Neuronal stem cell (in vitro differentiated cells): ENCODE measurements around the gene DLG5.

Source experiments
- DNase-seq: peaks from one replicate; pipeline ENCODE4 v3.0.0-alpha.2; 2013; ENCODE audit warnings: low spot score
- H2AFZ ChIP-seq: one replicate; pipeline ENCODE4 v1.6.1; 2013; ENCODE audit warnings: mild to moderate bottlenecking, low read length, inconsistent platforms
- H2AK5ac ChIP-seq: 2 replicates; pipeline ENCODE4 v1.6.1; 2013; ENCODE audit warnings: low read depth, mild to moderate bottlenecking, inconsistent platforms, low read length, moderate library complexity, mixed read lengths
- H2BK120ac ChIP-seq: 2 replicates; pipeline ENCODE4 v1.6.1; 2013; ENCODE audit warnings: low read depth, mild to moderate bottlenecking, inconsistent platforms, low read length, moderate library complexity, mixed read lengths
- H2BK12ac ChIP-seq: one replicate; pipeline ENCODE4 v1.6.1; 2013; ENCODE audit warnings: low read length, inconsistent platforms
- H2BK15ac ChIP-seq: 2 replicates; pipeline ENCODE4 v1.6.1; 2013; ENCODE audit warnings: mild to moderate bottlenecking, low read length, inconsistent platforms, mixed read lengths
- H2BK5ac ChIP-seq: one replicate; pipeline ENCODE4 v1.6.1; 2013; ENCODE audit warnings: inconsistent platforms, mild to moderate bottlenecking, low read length, moderate library complexity
- H3K14ac ChIP-seq: one replicate; pipeline ENCODE4 v1.6.1; 2013; ENCODE audit warnings: low read length, inconsistent platforms
- H3K18ac ChIP-seq: 2 replicates; pipeline ENCODE4 v1.6.1; 2013; ENCODE audit warnings: low read length, inconsistent platforms
- H3K23ac ChIP-seq: 2 replicates; pipeline ENCODE4 v1.6.1; 2013; ENCODE audit warnings: low read depth, mild to moderate bottlenecking, mixed read lengths, low read length, inconsistent platforms; ENCODE audit not compliant: poor library complexity
- H3K27ac ChIP-seq: replicated peaks from 3 replicates; pipeline ENCODE4 v1.5.1; 2013; ENCODE audit warnings: low read length, inconsistent platforms
- H3K27me3 ChIP-seq, 3 experiments: 2 replicates each; pipeline ENCODE4 v1.6.1; 2013; ENCODE audit warnings: low read length in 3 of 3, mild to moderate bottlenecking in 2 of 3, inconsistent platforms in 1 of 3, low read depth in 1 of 3, mixed read lengths in 1 of 3, moderate library complexity in 1 of 3; ENCODE audit not compliant: control insufficient read depth in 3 of 3, insufficient read depth in 3 of 3
- H3K36me3 ChIP-seq, 2 donors: replicated peaks in 1 of 2; 2 replicates each; pipeline ENCODE4 v1.6.1; 2013; ENCODE audit warnings: low read length in 2 of 2; ENCODE audit not compliant: control insufficient read depth in 2 of 2, insufficient read depth in 2 of 2
- H3K4ac ChIP-seq: 2 replicates; pipeline ENCODE4 v1.6.1; 2013; ENCODE audit warnings: inconsistent platforms, mild to moderate bottlenecking, low read length, moderate library complexity
- H3K4me1 ChIP-seq, 2 donors: 1 replicate in 1 of 2; 2 replicates in 1 of 2; pipeline ENCODE4 v1.6.1; 2013; ENCODE audit warnings: low read length in 2 of 2, low read depth in 1 of 2; ENCODE audit not compliant: control insufficient read depth in 2 of 2, insufficient read depth in 1 of 2
- H3K4me2 ChIP-seq: one replicate; pipeline ENCODE4 v1.6.1; 2013; ENCODE audit warnings: mild to moderate bottlenecking, low read length, inconsistent platforms; ENCODE audit not compliant: insufficient read depth, poor library complexity, severe bottlenecking
- H3K4me3 ChIP-seq, 2 donors: 2 replicates each; pipeline ENCODE4 v1.5.1; 2013; ENCODE audit warnings: low read length in 2 of 2, mild to moderate bottlenecking in 2 of 2, inconsistent platforms in 1 of 2, moderate library complexity in 1 of 2
- H3K79me1 ChIP-seq: one replicate; pipeline ENCODE4 v1.6.1; 2013; ENCODE audit warnings: low read depth, mild to moderate bottlenecking, inconsistent platforms, low read length, moderate library complexity
- H3K9ac ChIP-seq: one replicate; pipeline ENCODE4 v1.6.1; 2013; ENCODE audit warnings: mild to moderate bottlenecking, low read depth, low read length, inconsistent platforms; ENCODE audit not compliant: poor library complexity
- H3K9me3 ChIP-seq, 2 donors: replicated peaks in 1 of 2; 2 replicates each; pipeline versions ENCODE3 to v1.6.1; 2013; ENCODE audit warnings: low read length in 2 of 2, mild to moderate bottlenecking in 2 of 2, inconsistent platforms in 1 of 2, low read depth in 1 of 2, mixed read lengths in 1 of 2, moderate library complexity in 1 of 2; ENCODE audit not compliant: control insufficient read depth in 2 of 2, insufficient read depth in 1 of 2
- H4K8ac ChIP-seq: one replicate; pipeline ENCODE4 v1.6.1; 2013; ENCODE audit warnings: low read depth, mild to moderate bottlenecking, inconsistent platforms, low read length, moderate library complexity
- H4K91ac ChIP-seq: one replicate; pipeline ENCODE4 v1.6.1; 2013; ENCODE audit warnings: low read length, low read depth, mild to moderate bottlenecking, inconsistent platforms; ENCODE audit not compliant: poor library complexity
- WGBS, 2 donors: extraction: QIAGEN DNeasy Blood & Tissue Kit; methylation state at CpG; one replicate each; pipeline ENCODE4 v1.1.7; 2013; ENCODE audit warnings: missing lambda C conversion rate in 2 of 2, mixed read lengths in 1 of 2; ENCODE audit not compliant: insufficient read length in 2 of 2, insufficient replicate concordance in 1 of 2; ENCODE audit errors: extremely low coverage in 2 of 2; 5-methylcytosine and 5-hydroxymethylcytosine counted together

Gene DLG5

GRCh38 chr10:77845451-77845850 lies 81.1 kb downstream of the DLG5 start:
- peaks cover 15 to 19% of the 10 kb centered on the region in 2 donors for H3K4me1 ChIP-seq
- H2AFZ ChIP-seq = no peak overlapping the region
- DNase-seq = no peak
- peaks cover 19 to 59% of the 10 kb centered on the region in 2 donors for H3K36me3 ChIP-seq
- H3K18ac ChIP-seq = no peak overlapping the region
- no peak overlapping the region for H4K8ac ChIP-seq
- no peak overlapping the region for H2BK12ac ChIP-seq
- no peak overlapping the region for H3K23ac ChIP-seq
- no peak overlapping the region for H4K91ac ChIP-seq
- H2AK5ac ChIP-seq = no peak overlapping the region
- H3K9ac ChIP-seq = no peak overlapping the region
- no peak overlapping the region for H3K4ac ChIP-seq
- H3K4me3 ChIP-seq = no peak overlapping the region
- no peaks in the 10 kb centered on the region for H3K9me3 ChIP-seq
- H3K27me3 ChIP-seq = no peaks in the 10 kb centered on the region
- no peak overlapping the region for H2BK120ac ChIP-seq
- H3K79me1 ChIP-seq = peaks cover 3% of the 10 kb centered on the region
- H2BK15ac ChIP-seq = no peak overlapping the region
- no peak overlapping the region for H3K4me2 ChIP-seq
- no peak overlapping the region for H3K14ac ChIP-seq
- H3K27ac ChIP-seq = no peak overlapping the region
- no peak overlapping the region for H2BK5ac ChIP-seq

GRCh38 chr10:77844713-77845445 lies 81.7 kb downstream of the DLG5 start:
- H3K9ac ChIP-seq = no peak overlapping the region
- H3K36me3 ChIP-seq = peaks cover 19 to 62% of the 10 kb centered on the region in 2 donors
- no peak overlapping the region for H3K27ac ChIP-seq
- no peak overlapping the region for H2AFZ ChIP-seq
- no peaks in the 10 kb centered on the region for H3K9me3 ChIP-seq
- peaks cover 3% of the 10 kb centered on the region for H3K79me1 ChIP-seq
- H3K4me1 ChIP-seq = peaks cover 15 to 19% of the 10 kb centered on the region in 2 donors
- H2BK120ac ChIP-seq = no peak overlapping the region
- no peak overlapping the region for H4K8ac ChIP-seq
- no peak overlapping the region for H3K4me3 ChIP-seq
- no peak overlapping the region for H3K23ac ChIP-seq
- no peak overlapping the region for H2AK5ac ChIP-seq
- no peak overlapping the region for H3K14ac ChIP-seq
- H3K4me2 ChIP-seq = no peak overlapping the region
- no peak overlapping the region for H2BK12ac ChIP-seq
- no CpG with 5 or more reads among the region's 9 CpGs for WGBS, 2 donors
- no peak overlapping the region for H3K4ac ChIP-seq
- no peak overlapping the region for H4K91ac ChIP-seq
- no peak overlapping the region for H2BK15ac ChIP-seq
- no peak for DNase-seq
- no peaks in the 10 kb centered on the region for H3K27me3 ChIP-seq
- no peak overlapping the region for H3K18ac ChIP-seq
- H2BK5ac ChIP-seq = no peak overlapping the region

GRCh38 chr10:77844177-77844576 lies 82.4 kb downstream of the DLG5 start:
- H3K9me3 ChIP-seq = no peaks in the 10 kb centered on the region
- H3K4me2 ChIP-seq = no peak overlapping the region
- H3K27me3 ChIP-seq = no peaks in the 10 kb centered on the region
- H3K4me1 ChIP-seq = peaks cover 12 to 15% of the 10 kb centered on the region in 2 donors
- H3K36me3 ChIP-seq = peaks cover 19 to 69% of the 10 kb centered on the region in 2 donors
- H3K27ac ChIP-seq = no peak overlapping the region
- H2BK12ac ChIP-seq = no peak overlapping the region
- H2BK120ac ChIP-seq = no peak overlapping the region
- peaks cover 3% of the 10 kb centered on the region for H3K79me1 ChIP-seq
- no peak overlapping the region for H3K4me3 ChIP-seq
- no peak overlapping the region for H2BK15ac ChIP-seq
- no peak overlapping the region for H2AFZ ChIP-seq
- no peak overlapping the region for H2AK5ac ChIP-seq
- no peak overlapping the region for H3K18ac ChIP-seq
- H3K4ac ChIP-seq = no peak overlapping the region
- no peak overlapping the region for H4K8ac ChIP-seq
- no peak overlapping the region for H3K9ac ChIP-seq
- DNase-seq = no peak
- no peak overlapping the region for H2BK5ac ChIP-seq
- H4K91ac ChIP-seq = no peak overlapping the region
- no peak overlapping the region for H3K14ac ChIP-seq
- H3K23ac ChIP-seq = no peak overlapping the region
- no CpG with 5 or more reads among the region's 7 CpGs for WGBS, 2 donors

- no peak overlapping the region for H3K23ac ChIP-seq
- H3K27me3 ChIP-seq = no peaks in the 10 kb centered on the region
- H3K4me2 ChIP-seq = no peak overlapping the region
- H2AK5ac ChIP-seq = no peak overlapping the region
- H3K18ac ChIP-seq = no peak overlapping the region
- no peak overlapping the region for H3K14ac ChIP-seq
- H2BK15ac ChIP-seq = no peak overlapping the region
- H3K9me3 ChIP-seq = no peaks in the 10 kb centered on the region
- H4K8ac ChIP-seq = no peak overlapping the region
- no peak overlapping the region for H2AFZ ChIP-seq
- no peak overlapping the region for H2BK12ac ChIP-seq
- WGBS, 2 donors = no CpG with 5 or more reads among the region's 11 CpGs
- H3K9ac ChIP-seq = no peak overlapping the region
- no peak overlapping the region for H3K4me3 ChIP-seq
- peaks cover 3% of the 10 kb centered on the region for H3K79me1 ChIP-seq
- H2BK120ac ChIP-seq = no peak overlapping the region
- no peak overlapping the region for H3K27ac ChIP-seq
- peaks cover 19 to 76% of the 10 kb centered on the region in 2 donors for H3K36me3 ChIP-seq
- no peak overlapping the region for H3K4ac ChIP-seq
- H3K4me1 ChIP-seq = peaks cover 6 to 14% of the 10 kb centered on the region in 2 donors
- no peak for DNase-seq
- no peak overlapping the region for H2BK5ac ChIP-seq
- H4K91ac ChIP-seq = no peak overlapping the region
Observed at GRCh38 chr10:77843264-77843663, 83.3 kb downstream of the DLG5 start.
